ENCODE results near the gene FBXO42. TPM values are rescaled to one million over a fixed set of nuclear protein-coding genes. Genes with fewer than 3 reads are reported as not detected.

The FBXO42 gene
- total and polyA plus RNA-seq, 9 of the 15 experiments (the other 6 are each of a cell fraction or from before 2014, with no cell fraction given) = 7.2 to 24.8 (median 17.4) TPM

- TF ChIP-seq REST (IDR thresholded peaks at IDR 0.05; ENCODE audit: borderline replicate concordance) (no peak), REST (CRISPR knock-in tag; IDR thresholded peaks at IDR 0.05; ENCODE audit: low read depth) (0 out of 2 replicates have a peak, but pooled peaks have one; percentile 34), NCOA1 (IDR thresholded peaks at IDR 0.05; ENCODE audit: low read depth) (no peak), GATAD2A (IDR thresholded peaks at IDR 0.05) (no peak), SUPT5H (IDR thresholded peaks at IDR 0.05) (peak; percentile 84), KDM1A (IDR thresholded peaks at IDR 0.05) (no peak), EGR1 (conservative IDR thresholded peaks at IDR 0.05) (peak; percentile 91), DPF2 (IDR thresholded peaks at IDR 0.05) (no peak), XRCC3 (IDR thresholded peaks at IDR 0.05) (no peak), CREB1 (IDR thresholded peaks at IDR 0.05) (peak; percentile 89), CREB1 (CRISPR knock-in tag; IDR thresholded peaks at IDR 0.05) (peak; percentile 81), CBFB (CRISPR knock-in tag; IDR thresholded peaks at IDR 0.05) (0 out of 2 replicates have a peak, but pooled peaks have one; percentile 17), FOXK2 (conservative IDR thresholded peaks at IDR 0.05 in 1 of 2, IDR thresholded peaks at IDR 0.05 in 1 of 2; ENCODE audit: low read depth in 2 of 2) (peak in 1 of 2 experiments; percentile 66; a peak in 1 of 4 replicates), ARID2 (IDR thresholded peaks at IDR 0.05) (no peak), ZFP1 (CRISPR knock-in tag; IDR thresholded peaks at IDR 0.05) (no peak; the same call in 1 of the 2 replicates), FOXM1 (IDR thresholded peaks at IDR 0.05; ENCODE audit: low read depth) (no peak), FOXM1 (CRISPR knock-in tag; IDR thresholded peaks at IDR 0.05; ENCODE audit: low read depth) (no peak), ETS1 (conservative IDR thresholded peaks at IDR 0.05; ENCODE audit: control insufficient read depth, low read depth, low read length) (peak; percentile 94), ZBTB7A (IDR thresholded peaks at IDR 0.05; ENCODE audit: borderline replicate concordance, control insufficient read depth, low read depth, low read length) (peak; percentile 89; the same call in 1 of the 2 replicates)
These were observed 115.6 kb downstream of the FBXO42 start, which contains the start of gene CPLANE2 (continued) for GRCh38 chr1:16236511-16237342.

Data from K562 (cell line).